SK-N-SH (cell line): ENCODE results near the gene RAPH1. TPM values are rescaled to one million over a fixed set of nuclear protein-coding genes. Genes with fewer than 3 reads are reported as not detected.

Experiments used
- CTCF ChIA-PET: fragments of 300-600, 350-600 bp; formaldehyde crosslinking; extraction: SDS; loops from one replicate; lab custom pipeline; 2021; lab: Yijun Ruan, JAX
- POLR2A ChIA-PET: fragments of 350-600 bp; sonication (Branson Sonifier 250); formaldehyde crosslinking; extraction: SDS; loops from one replicate; lab custom pipeline; 2020; ENCODE audit warnings: antibody characterized with exemption, inconsistent platforms; lab: Yijun Ruan, JAX
- DNase-seq: peaks from one replicate; pipeline ENCODE4 v3.0.0; 2012
- H2AFZ ChIP-seq: fragments of 200-600 bp; sonication (generic); 2 replicates; pipeline ENCODE4 v1.8.1; 2016; ENCODE audit warnings: antibody characterized with exemption, mild to moderate bottlenecking, low read depth
- H3F3A ChIP-seq: fragments of 200-600 bp; sonication (generic); replicated peaks from 2 replicates; pipeline ENCODE3; 2016; ENCODE audit warnings: antibody characterized with exemption, mild to moderate bottlenecking; ENCODE audit not compliant: insufficient read depth
- H3K27ac ChIP-seq, 2 experiments: fragments of 200-500 bp in 1 of 2; fragments of 200-600 bp in 1 of 2; sonication (Bioruptor generic) in 1 of 2; sonication (generic), shearing (Covaris generic) in 1 of 2; 2 replicates each; pipeline versions ENCODE4 v1.5.1 to v1.6.1; 2014 to 2016; ENCODE audit warnings: low read depth in 2 of 2, inconsistent platforms in 1 of 2, low read length in 1 of 2, mild to moderate bottlenecking in 1 of 2, mixed read lengths in 1 of 2
- H3K27me3 ChIP-seq: fragments of 200-600 bp; sonication (generic), shearing (Covaris generic); 2 replicates; pipeline ENCODE4 v1.6.1; 2016; ENCODE audit warnings: mixed run types; ENCODE audit not compliant: insufficient read depth
- H3K36me3 ChIP-seq, 2 experiments: fragments of 200-500 bp in 1 of 2; fragments of 200-600 bp in 1 of 2; sonication (Bioruptor generic) in 1 of 2; sonication (generic) in 1 of 2; replicated peaks in 1 of 2; 2 replicates each; pipeline versions ENCODE3 to v1.5.1; 2014 to 2016; ENCODE audit warnings: low read length in 1 of 2, mild to moderate bottlenecking in 1 of 2; ENCODE audit not compliant: insufficient read depth in 2 of 2, control insufficient read depth in 1 of 2
- H3K4me1 ChIP-seq, 2 experiments: fragments of 200-500 bp in 1 of 2; fragments of 200-600 bp in 1 of 2; sonication (Bioruptor generic) in 1 of 2; sonication (generic), shearing (Covaris generic) in 1 of 2; 2 replicates each; pipeline versions ENCODE4 v1.5.1 to v1.6.1; 2014 to 2016; ENCODE audit warnings: low read depth in 1 of 2, low read length in 1 of 2, mixed run types in 1 of 2; ENCODE audit not compliant: insufficient read depth in 2 of 2, control insufficient read depth in 1 of 2
- H3K4me2 ChIP-seq: fragments of 200-600 bp; sonication (generic), shearing (Covaris generic); 2 replicates; pipeline ENCODE4 v1.6.1; 2017; ENCODE audit warnings: mixed run types
- H3K4me3 ChIP-seq, 2 experiments: fragments of 200-500 bp in 1 of 2; fragments of 200-600 bp in 1 of 2; sonication (Bioruptor generic) in 1 of 2; sonication (generic), shearing (Covaris generic) in 1 of 2; 2 replicates each; pipeline versions ENCODE4 v1.5.1 to v1.8.1; 2014 to 2016; ENCODE audit warnings: low read depth in 2 of 2, inconsistent platforms in 1 of 2, low read length in 1 of 2, mild to moderate bottlenecking in 1 of 2, mixed read lengths in 1 of 2, moderate library complexity in 1 of 2
- H3K79me2 ChIP-seq: fragments of 200-600 bp; sonication (generic); 2 replicates; pipeline ENCODE4 v1.8.1; 2017; ENCODE audit warnings: mild to moderate bottlenecking; ENCODE audit not compliant: insufficient read depth
- H3K9ac ChIP-seq: fragments of 200-600 bp; sonication (generic); 2 replicates; pipeline ENCODE4 v1.6.1; 2017; ENCODE audit warnings: mixed run types
- H3K9me2 ChIP-seq: fragments of 200-600 bp; sonication (generic); 2 replicates; pipeline ENCODE4 v1.6.1; 2017; ENCODE audit warnings: mixed run types
- H3K9me3 ChIP-seq: fragments of 200-600 bp; sonication (generic); 2 replicates; pipeline ENCODE4 v1.6.1; 2017; ENCODE audit warnings: mixed run types, mild to moderate bottlenecking, moderate library complexity
- H4K20me1 ChIP-seq: fragments of 200-600 bp; sonication (generic); 2 replicates; pipeline ENCODE4 v1.6.1; 2017; ENCODE audit warnings: mild to moderate bottlenecking, mixed run types; ENCODE audit not compliant: insufficient read depth
- CHD2 ChIP-seq: fragments of 150-350 bp; IDR thresholded peaks from 2 replicates; pipeline ENCODE4 v1.6.1; 2018; ENCODE audit warnings: low read length; ENCODE audit not compliant: partially characterized antibody
- FOXM1 ChIP-seq: IDR thresholded peaks from 2 replicates; pipeline ENCODE4 v1.4.0; 2012; ENCODE audit warnings: low read depth, mild to moderate bottlenecking
- GABPA ChIP-seq: IDR thresholded peaks from 2 replicates; pipeline ENCODE4 v1.4.0; 2012; ENCODE audit warnings: low read depth, mild to moderate bottlenecking
- NFIC ChIP-seq: IDR thresholded peaks from 2 replicates; pipeline ENCODE4 v1.4.0; 2012; ENCODE audit warnings: borderline replicate concordance
- POLR2AphosphoS5 ChIP-seq: IDR thresholded peaks from 2 replicates; pipeline ENCODE4 v1.6.1; 2012; ENCODE audit warnings: low read depth, low read length
- RFX5 ChIP-seq: IDR thresholded peaks from 2 replicates; pipeline ENCODE4 v1.6.1; 2012; ENCODE audit warnings: mild to moderate bottlenecking, improper control_type of control experiment, low read length
- TEAD4 ChIP-seq: IDR thresholded peaks from 2 replicates; pipeline ENCODE4 v1.4.0; 2012; ENCODE audit warnings: mild to moderate bottlenecking, borderline replicate concordance; ENCODE audit not compliant: insufficient read depth
- WGBS: methylation state at CpG from one replicate; pipeline ENCODE4 v1.1.6; 2017; ENCODE audit warnings: low lambda C conversion rate; 5-methylcytosine and 5-hydroxymethylcytosine counted together
- polyA plus RNA-seq, 3 experiments: library from polyadenylated mRNA; depleted of rRNA; stranded (reverse); fragments of >200 nt; gene quantifications; 2 replicates each; pipeline ENCODE4 v1.2.3, GENCODE V29; 2012
- TF ChIP-seq, protein P1 (sequence below): fragments of 150-350 bp; IDR thresholded peaks from 2 replicates; pipeline ENCODE4 v1.6.1; 2016; ENCODE audit warnings: mild to moderate bottlenecking, low read depth, low read length
- TF ChIP-seq, protein P2 (sequence below): fragments of 150-350 bp; IDR thresholded peaks from 2 replicates; pipeline ENCODE4 v1.6.1; 2017; ENCODE audit warnings: antibody characterized with exemption, low read length, low read depth, borderline replicate concordance
- TF ChIP-seq, protein P3 (sequence below): fragments of 200-600 bp; sonication (generic); IDR thresholded peaks from 2 replicates; pipeline ENCODE4 v1.6.1; 2017; ENCODE audit warnings: antibody characterized with exemption, mild to moderate bottlenecking, moderate library complexity

RAPH1 gene
- polyA plus RNA-seq, 1 of the 3 experiments (the other 2 are of a cell fraction): 6.7 TPM

DNA sequence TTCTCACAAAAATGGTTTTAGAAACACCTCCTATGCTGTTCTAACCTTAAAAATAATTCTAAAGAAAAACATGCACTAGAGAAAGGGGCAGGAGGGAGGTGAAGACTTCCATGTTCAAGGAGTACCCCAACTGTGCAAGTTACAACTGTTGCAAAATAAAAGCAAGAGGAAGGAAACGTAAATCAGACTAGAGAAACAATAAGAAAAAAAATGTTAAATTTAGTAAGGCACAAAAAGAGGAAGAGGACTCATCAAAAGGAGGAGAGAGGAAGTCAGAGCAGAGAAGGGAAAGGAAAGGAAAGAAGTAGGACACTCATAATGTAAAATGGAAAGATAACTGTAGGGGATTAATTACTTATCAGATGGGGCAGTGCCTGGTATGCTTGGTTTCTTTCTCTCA is 34.1 kb downstream of the RAPH1 start:
- peaks cover 4 to 5% of the 10 kb centered on the region in 2 experiments; a peak in 3 of 4 replicates for H3K4me1 ChIP-seq
- H3K27me3 ChIP-seq: no peaks in the 10 kb centered on the region
- 100% methylated on average over 1 of the region's 1 CpG for WGBS
- TF ChIP-seq GABPA (no peak), POLR2AphosphoS5 (no peak), FOXM1 (no peak), NFIC (no peak), CHD2 (no peak)
- TF ChIP-seq, protein P1, sequence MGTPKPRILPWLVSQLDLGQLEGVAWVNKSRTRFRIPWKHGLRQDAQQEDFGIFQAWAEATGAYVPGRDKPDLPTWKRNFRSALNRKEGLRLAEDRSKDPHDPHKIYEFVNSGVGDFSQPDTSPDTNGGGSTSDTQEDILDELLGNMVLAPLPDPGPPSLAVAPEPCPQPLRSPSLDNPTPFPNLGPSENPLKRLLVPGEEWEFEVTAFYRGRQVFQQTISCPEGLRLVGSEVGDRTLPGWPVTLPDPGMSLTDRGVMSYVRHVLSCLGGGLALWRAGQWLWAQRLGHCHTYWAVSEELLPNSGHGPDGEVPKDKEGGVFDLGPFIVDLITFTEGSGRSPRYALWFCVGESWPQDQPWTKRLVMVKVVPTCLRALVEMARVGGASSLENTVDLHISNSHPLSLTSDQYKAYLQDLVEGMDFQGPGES: no peak
- TF ChIP-seq, protein P2, sequence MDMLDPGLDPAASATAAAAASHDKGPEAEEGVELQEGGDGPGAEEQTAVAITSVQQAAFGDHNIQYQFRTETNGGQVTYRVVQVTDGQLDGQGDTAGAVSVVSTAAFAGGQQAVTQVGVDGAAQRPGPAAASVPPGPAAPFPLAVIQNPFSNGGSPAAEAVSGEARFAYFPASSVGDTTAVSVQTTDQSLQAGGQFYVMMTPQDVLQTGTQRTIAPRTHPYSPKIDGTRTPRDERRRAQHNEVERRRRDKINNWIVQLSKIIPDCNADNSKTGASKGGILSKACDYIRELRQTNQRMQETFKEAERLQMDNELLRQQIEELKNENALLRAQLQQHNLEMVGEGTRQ: no peak
- H3K9me2 ChIP-seq: no peaks in the 10 kb centered on the region
- CTCF ChIA-PET: no interaction called here
- H3K9me3 ChIP-seq: no peaks in the 10 kb centered on the region
- H3K4me2 ChIP-seq: no peak overlapping the region
- no peak overlapping the region for H2AFZ ChIP-seq
- no peak for DNase-seq
- H4K20me1 ChIP-seq: peaks cover 21% of the 10 kb centered on the region
- H3K4me3 ChIP-seq: no peak overlapping the region
- H3K9ac ChIP-seq: no peak overlapping the region
- H3K79me2 ChIP-seq: peaks cover 99% of the 10 kb centered on the region
- no peak overlapping the region for H3K27ac ChIP-seq
- POLR2A ChIA-PET: no interaction called here
- H3K36me3 ChIP-seq: peaks cover 0 to 8% of the 10 kb centered on the region in 2 experiments
- H3F3A ChIP-seq: peaks cover 12% of the 10 kb centered on the region

DNA sequence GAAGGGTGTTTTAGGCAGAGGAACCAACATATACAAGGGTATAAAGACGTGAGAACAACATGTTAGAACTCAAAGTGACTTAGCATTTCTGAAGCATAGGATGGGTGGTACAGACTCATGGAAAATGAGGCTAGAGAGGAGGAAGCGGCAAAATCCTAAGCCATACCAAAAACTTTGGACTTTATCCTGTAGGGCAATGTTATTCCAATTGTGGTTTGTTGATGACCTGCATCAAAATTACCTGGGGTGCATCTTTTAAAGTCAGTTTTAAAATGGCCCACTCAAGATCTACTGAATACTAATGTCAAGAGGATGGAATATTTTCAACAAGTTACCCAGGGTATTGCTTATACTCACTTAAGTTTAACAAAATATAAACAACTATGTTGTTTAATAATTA is 34.8 kb downstream of the RAPH1 start:
- H2AFZ ChIP-seq: no peak overlapping the region
- H3K4me1 ChIP-seq: peaks cover 4 to 5% of the 10 kb centered on the region in 2 experiments; a peak in 3 of 4 replicates
- H3K36me3 ChIP-seq: peaks cover 0 to 8% of the 10 kb centered on the region in 2 experiments
- POLR2A ChIA-PET: no interaction called here
- 96% methylated on average over 2 of the region's 2 CpGs for WGBS
- no peak overlapping the region for H3K9ac ChIP-seq
- H3F3A ChIP-seq: peaks cover 12% of the 10 kb centered on the region
- H3K27me3 ChIP-seq: no peaks in the 10 kb centered on the region
- CTCF ChIA-PET: no interaction called here
- no peaks in the 10 kb centered on the region for H3K9me3 ChIP-seq
- TF ChIP-seq RFX5 (no peak), POLR2AphosphoS5 (no peak), NFIC (no peak), TEAD4 (no peak), FOXM1 (no peak), CHD2 (no peak)
- TF ChIP-seq, protein P2: no peak
- TF ChIP-seq, protein P1: no peak
- TF ChIP-seq, protein P3, sequence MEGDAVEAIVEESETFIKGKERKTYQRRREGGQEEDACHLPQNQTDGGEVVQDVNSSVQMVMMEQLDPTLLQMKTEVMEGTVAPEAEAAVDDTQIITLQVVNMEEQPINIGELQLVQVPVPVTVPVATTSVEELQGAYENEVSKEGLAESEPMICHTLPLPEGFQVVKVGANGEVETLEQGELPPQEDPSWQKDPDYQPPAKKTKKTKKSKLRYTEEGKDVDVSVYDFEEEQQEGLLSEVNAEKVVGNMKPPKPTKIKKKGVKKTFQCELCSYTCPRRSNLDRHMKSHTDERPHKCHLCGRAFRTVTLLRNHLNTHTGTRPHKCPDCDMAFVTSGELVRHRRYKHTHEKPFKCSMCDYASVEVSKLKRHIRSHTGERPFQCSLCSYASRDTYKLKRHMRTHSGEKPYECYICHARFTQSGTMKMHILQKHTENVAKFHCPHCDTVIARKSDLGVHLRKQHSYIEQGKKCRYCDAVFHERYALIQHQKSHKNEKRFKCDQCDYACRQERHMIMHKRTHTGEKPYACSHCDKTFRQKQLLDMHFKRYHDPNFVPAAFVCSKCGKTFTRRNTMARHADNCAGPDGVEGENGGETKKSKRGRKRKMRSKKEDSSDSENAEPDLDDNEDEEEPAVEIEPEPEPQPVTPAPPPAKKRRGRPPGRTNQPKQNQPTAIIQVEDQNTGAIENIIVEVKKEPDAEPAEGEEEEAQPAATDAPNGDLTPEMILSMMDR: no peak
- H3K27ac ChIP-seq: no peak overlapping the region
- H4K20me1 ChIP-seq: peaks cover 18% of the 10 kb centered on the region
- no peaks in the 10 kb centered on the region for H3K9me2 ChIP-seq
- no peak overlapping the region for H3K4me3 ChIP-seq
- H3K79me2 ChIP-seq: peaks cover 99% of the 10 kb centered on the region
- no peak overlapping the region for H3K4me2 ChIP-seq
- DNase-seq: no peak
